ENCODE measurements around the gene IMMP2L. TPM values are rescaled to one million over a fixed set of nuclear protein-coding genes. Genes with fewer than 3 reads are reported as not detected.
"Not testable (repeated sequence)": the region's sequence is repeated elsewhere in the genome, so short reads cannot be mapped to it uniquely, and the experiment has no call there.

Gene IMMP2L
- polyA plus RNA-seq, 1 donor from 2014 or later = 23.2 TPM

GRCh38 chr7:111262293-111263116 lies 299.8 kb downstream of the IMMP2L start:
- Mint-ChIP-seq H3K4me3 (no peak overlapping the region), H3K27ac (no peak overlapping the region), H3K36me3 (peaks cover 2% of the 10 kb centered on the region), H3K9me3 (no peaks in the 10 kb centered on the region), H3K4me1 (peaks cover 0 to 3% (median 0%) of the 10 kb centered on the region in 3 donors), H3K27me3 (no peaks in the 10 kb centered on the region)

- Mint-ChIP-seq H3K4me3 (no peak overlapping the region), H3K27ac (no peak overlapping the region), H3K27me3 (no peaks in the 10 kb centered on the region), H3K36me3 (peaks cover 2% of the 10 kb centered on the region), H3K9me3 (no peaks in the 10 kb centered on the region), H3K4me1 (peaks cover 0 to 3% (median 0%) of the 10 kb centered on the region in 3 donors)
Observed at GRCh38 chr7:111261496-111261895, 300.8 kb downstream of the IMMP2L start.

- Mint-ChIP-seq H3K9me3 (no peaks in the 10 kb centered on the region), H3K36me3 (peaks cover 2% of the 10 kb centered on the region), H3K4me1 (peaks cover 0 to 3% (median 0%) of the 10 kb centered on the region in 3 donors), H3K27ac (no peak overlapping the region), H3K27me3 (no peaks in the 10 kb centered on the region), H3K4me3 (no peak overlapping the region)
Observed at GRCh38 chr7:111259991-111260390, 302.3 kb downstream of the IMMP2L start.

GRCh38 chr7:111256391-111256790 lies 305.9 kb downstream of the IMMP2L start:
- H3K36me3 Mint-ChIP-seq = peaks cover 3% of the 10 kb centered on the region
- H3K4me3 Mint-ChIP-seq = no peak overlapping the region
- H3K9me3 Mint-ChIP-seq = peaks cover 0 to 1% (median 0%) of the 10 kb centered on the region in 3 donors
- H3K27me3 Mint-ChIP-seq = no peaks in the 10 kb centered on the region
- H3K27ac Mint-ChIP-seq = no peak overlapping the region
- H3K4me1 Mint-ChIP-seq = no peaks in the 10 kb centered on the region

GRCh38 chr7:111255576-111255975 lies 306.7 kb downstream of the IMMP2L start:
- Mint-ChIP-seq H3K4me3 (no peak overlapping the region), H3K27me3 (no peaks in the 10 kb centered on the region), H3K27ac (no peak overlapping the region), H3K36me3 (peaks cover 3% of the 10 kb centered on the region), H3K9me3 (peaks cover 0 to 1% (median 0%) of the 10 kb centered on the region in 3 donors), H3K4me1 (no peaks in the 10 kb centered on the region)

GRCh38 chr7:111251365-111251764 lies 310.9 kb downstream of the IMMP2L start:
- not testable (repeated sequence) for H3K27me3 Mint-ChIP-seq, H3K4me1 Mint-ChIP-seq, H3K9me3 Mint-ChIP-seq, H3K36me3 Mint-ChIP-seq, H3K27ac Mint-ChIP-seq, H3K4me3 Mint-ChIP-seq

- H3K9me3 Mint-ChIP-seq, H3K36me3 Mint-ChIP-seq, H3K4me1 Mint-ChIP-seq, H3K27me3 Mint-ChIP-seq, H3K27ac Mint-ChIP-seq, H3K4me3 Mint-ChIP-seq: not testable (repeated sequence)
Observed at GRCh38 chr7:111249807-111250206, 312.5 kb downstream of the IMMP2L start.

- Mint-ChIP-seq H3K4me1 (peaks cover 4 to 15% (median 11%) of the 10 kb centered on the region in 3 donors), H3K4me3 (no peak overlapping the region), H3K9me3 (no peaks in the 10 kb centered on the region), H3K27ac (no peak overlapping the region), H3K36me3 (peaks cover 2% of the 10 kb centered on the region), H3K27me3 (no peaks in the 10 kb centered on the region)
Observed at GRCh38 chr7:111242141-111242755, 320.0 kb downstream of the IMMP2L start.

GRCh38 chr7:111240371-111240770 lies 321.9 kb downstream of the IMMP2L start:
- Mint-ChIP-seq H3K4me1 (peaks cover 4 to 15% (median 11%) of the 10 kb centered on the region in 3 donors), H3K9me3 (no peaks in the 10 kb centered on the region), H3K4me3 (no peak overlapping the region), H3K36me3 (peaks cover 4% of the 10 kb centered on the region), H3K27me3 (no peaks in the 10 kb centered on the region), H3K27ac (no peak overlapping the region)

GRCh38 chr7:111239437-111239836 lies 322.9 kb downstream of the IMMP2L start:
- Mint-ChIP-seq H3K27me3 (no peaks in the 10 kb centered on the region), H3K4me3 (no peak overlapping the region), H3K36me3 (peaks cover 4% of the 10 kb centered on the region), H3K27ac (no peak overlapping the region), H3K4me1 (peaks cover 4 to 15% (median 11%) of the 10 kb centered on the region in 3 donors), H3K9me3 (no peaks in the 10 kb centered on the region)

- H3K27ac Mint-ChIP-seq = no peak overlapping the region
- H3K36me3 Mint-ChIP-seq = peaks cover 4% of the 10 kb centered on the region
- H3K4me1 Mint-ChIP-seq = peaks cover 4 to 15% (median 11%) of the 10 kb centered on the region in 3 donors
- peak overlapping the region in 1 of 4 donors; percentile 0 for H3K4me3 Mint-ChIP-seq
- no peaks in the 10 kb centered on the region for H3K27me3 Mint-ChIP-seq
- H3K9me3 Mint-ChIP-seq = no peaks in the 10 kb centered on the region
Observed at GRCh38 chr7:111238886-111239285, 323.4 kb downstream of the IMMP2L start.

GRCh38 chr7:111235709-111236108 lies 326.6 kb downstream of the IMMP2L start:
- Mint-ChIP-seq H3K27me3 (no peaks in the 10 kb centered on the region), H3K4me1 (peaks cover 7 to 14% (median 7%) of the 10 kb centered on the region in 3 donors), H3K27ac (no peak overlapping the region), H3K4me3 (no peak overlapping the region), H3K9me3 (no peaks in the 10 kb centered on the region), H3K36me3 (peaks cover 6% of the 10 kb centered on the region)

GRCh38 chr7:111232249-111233084 lies 329.8 kb downstream of the IMMP2L start:
- H3K36me3 Mint-ChIP-seq = peaks cover 11% of the 10 kb centered on the region

GRCh38 chr7:111229916-111230315 lies 332.4 kb downstream of the IMMP2L start:
- no peak overlapping the region for H3K27ac Mint-ChIP-seq
- H3K4me3 Mint-ChIP-seq = no peak overlapping the region
- no peaks in the 10 kb centered on the region for H3K27me3 Mint-ChIP-seq
- peaks cover 0 to 5% (median 3%) of the 10 kb centered on the region in 3 donors for H3K4me1 Mint-ChIP-seq
- peaks cover 11% of the 10 kb centered on the region for H3K36me3 Mint-ChIP-seq
- H3K9me3 Mint-ChIP-seq = no peaks in the 10 kb centered on the region

More at GRCh38 chr7:111232249-111233084, 329.8 kb downstream of the IMMP2L start:
- no peaks in the 10 kb centered on the region for H3K27me3 Mint-ChIP-seq
- H3K4me1 Mint-ChIP-seq = peaks cover 0 to 5% (median 3%) of the 10 kb centered on the region in 3 donors
- H3K27ac Mint-ChIP-seq = no peak overlapping the region
- no peaks in the 10 kb centered on the region for H3K9me3 Mint-ChIP-seq
- H3K4me3 Mint-ChIP-seq = no peak overlapping the region

GRCh38 chr7:111229181-111229740 lies 333.0 kb downstream of the IMMP2L start:
- Mint-ChIP-seq H3K4me3 (no peak overlapping the region), H3K4me1 (peaks cover 0 to 5% (median 3%) of the 10 kb centered on the region in 3 donors), H3K9me3 (no peaks in the 10 kb centered on the region), H3K36me3 (peaks cover 11% of the 10 kb centered on the region), H3K27me3 (no peaks in the 10 kb centered on the region), H3K27ac (no peak overlapping the region)
